ENCODE results near the gene DPP7. TPM values are rescaled to one million over a fixed set of nuclear protein-coding genes. Genes with fewer than 3 reads are reported as not detected.

DPP7 gene
- total RNA-seq, 4 donors from 2014 or later = 41.1 to 109 (median 62.4) TPM

GRCh38 chr9:137068539-137069507 lies 45.7 kb downstream of the DPP7 start:
- intact Hi-C loops (cut with DNase I) = no loop called here
- DNase-seq = no peak
- Histone ChIP-seq H3K27ac (no peak overlapping the region), H3K27me3 (peaks cover 0 to 23% (median 0%) of the 10 kb centered on the region in 4 donors), H3K9me3 (no peaks in the 10 kb centered on the region), H3K4me3 (peak overlapping the region in 3 of 4 donors; percentile 34 to 79 (median 58)), H3K4me1 (peaks cover 22 to 59% (median 31%) of the 10 kb centered on the region in 3 donors), H3K36me3 (no peaks in the 10 kb centered on the region)
- TF ChIP-seq, protein P1, sequence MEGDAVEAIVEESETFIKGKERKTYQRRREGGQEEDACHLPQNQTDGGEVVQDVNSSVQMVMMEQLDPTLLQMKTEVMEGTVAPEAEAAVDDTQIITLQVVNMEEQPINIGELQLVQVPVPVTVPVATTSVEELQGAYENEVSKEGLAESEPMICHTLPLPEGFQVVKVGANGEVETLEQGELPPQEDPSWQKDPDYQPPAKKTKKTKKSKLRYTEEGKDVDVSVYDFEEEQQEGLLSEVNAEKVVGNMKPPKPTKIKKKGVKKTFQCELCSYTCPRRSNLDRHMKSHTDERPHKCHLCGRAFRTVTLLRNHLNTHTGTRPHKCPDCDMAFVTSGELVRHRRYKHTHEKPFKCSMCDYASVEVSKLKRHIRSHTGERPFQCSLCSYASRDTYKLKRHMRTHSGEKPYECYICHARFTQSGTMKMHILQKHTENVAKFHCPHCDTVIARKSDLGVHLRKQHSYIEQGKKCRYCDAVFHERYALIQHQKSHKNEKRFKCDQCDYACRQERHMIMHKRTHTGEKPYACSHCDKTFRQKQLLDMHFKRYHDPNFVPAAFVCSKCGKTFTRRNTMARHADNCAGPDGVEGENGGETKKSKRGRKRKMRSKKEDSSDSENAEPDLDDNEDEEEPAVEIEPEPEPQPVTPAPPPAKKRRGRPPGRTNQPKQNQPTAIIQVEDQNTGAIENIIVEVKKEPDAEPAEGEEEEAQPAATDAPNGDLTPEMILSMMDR (IDR thresholded peaks at IDR 0.05) = no peak
- TF ChIP-seq POLR2A (IDR thresholded peaks at IDR 0.05) = no peak
- WGBS, 2 donors = 90 to 91% methylated on average over 3 of the region's 17 CpGs

- intact Hi-C loops (cut with DNase I) = no loop called here
- DNase-seq = no peak
These were observed 46.5 kb downstream of the DPP7 start for GRCh38 chr9:137067860-137068538.

DNA sequence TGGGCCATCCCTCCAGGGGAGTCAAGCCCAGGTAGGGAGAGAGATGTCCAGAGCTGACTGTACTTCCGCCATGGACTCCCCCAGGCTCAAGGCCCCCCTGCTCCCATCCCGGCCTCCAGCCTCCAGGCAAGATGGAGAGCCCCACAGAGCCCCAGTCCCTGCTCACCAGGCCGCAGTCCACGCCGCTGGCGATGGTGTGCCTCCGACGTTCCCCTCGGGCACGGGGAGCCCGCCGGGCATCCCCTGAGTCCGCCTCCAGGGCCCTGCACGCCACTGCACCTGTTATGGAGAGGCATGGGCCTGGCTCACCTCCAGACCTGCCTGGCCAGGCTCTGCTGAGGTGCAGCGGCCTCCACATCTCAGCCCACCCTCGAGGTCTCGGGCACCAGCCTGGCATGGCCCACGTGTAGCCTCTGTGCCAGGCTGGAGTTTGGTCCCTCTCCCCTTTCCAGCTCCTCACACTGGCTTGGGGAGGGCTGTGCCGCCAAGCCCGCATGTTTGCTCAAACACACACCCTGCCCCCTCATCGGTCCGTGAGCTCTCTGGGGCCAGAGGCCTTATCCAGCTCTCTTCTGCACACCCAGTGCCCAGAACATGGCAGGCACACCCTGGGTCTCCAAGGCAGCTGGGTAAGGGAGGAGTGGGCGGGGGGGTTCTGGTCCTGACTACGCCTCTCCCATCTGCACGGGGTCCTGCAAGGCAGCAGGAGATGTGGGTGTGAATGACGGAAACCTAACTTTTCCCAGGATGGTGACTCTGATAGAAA lies 48.3 kb downstream of the DPP7 start:
- TF ChIP-seq, protein P1 (IDR thresholded peaks at IDR 0.05) = no peak
- no peak for TF ChIP-seq POLR2A (IDR thresholded peaks at IDR 0.05)
- Histone ChIP-seq H3K27ac (no peak overlapping the region), H3K4me3 (no peak overlapping the region), H3K4me1 (peaks cover 23 to 68% (median 28%) of the 10 kb centered on the region in 3 donors), H3K9me3 (no peaks in the 10 kb centered on the region), H3K27me3 (peaks cover 0 to 23% (median 0%) of the 10 kb centered on the region in 4 donors), H3K36me3 (no peaks in the 10 kb centered on the region)
- WGBS, 2 donors = 84% methylated on average over 23 of the region's 26 CpGs; no CpG with 5 or more reads in 1 of the 2 donors
- no peak for DNase-seq
- intact Hi-C loops (cut with DNase I) = no loop called here

More at GRCh38 chr9:137067860-137068538, 46.5 kb downstream of the DPP7 start:
- TF ChIP-seq, protein P1 (IDR thresholded peaks at IDR 0.05) = peak; percentile 70 to 89 (median 84)
- TF ChIP-seq POLR2A (IDR thresholded peaks at IDR 0.05) = no peak
- 7 to 33% methylated on average over 3 to 8 of the region's 12 CpGs for WGBS, 2 donors
- H3K27ac ChIP-seq = no peak overlapping the region
- H3K4me1 ChIP-seq = peaks cover 24 to 64% (median 31%) of the 10 kb centered on the region in 3 donors
- H3K27me3 ChIP-seq = peaks cover 0 to 23% (median 0%) of the 10 kb centered on the region in 4 donors
- no peaks in the 10 kb centered on the region for H3K9me3 ChIP-seq
- H3K4me3 ChIP-seq = no peak overlapping the region
- H3K36me3 ChIP-seq = no peaks in the 10 kb centered on the region

GRCh38 chr9:137065336-137065967 lies 49.1 kb downstream of the DPP7 start:
- H3K4me1 ChIP-seq = peaks cover 15 to 60% (median 21%) of the 10 kb centered on the region in 3 donors
- H3K27me3 ChIP-seq = peaks cover 0 to 23% (median 0%) of the 10 kb centered on the region in 4 donors
- WGBS, 2 donors = 79 to 81% methylated on average over 4 to 13 of the region's 23 CpGs
- H3K27ac ChIP-seq = no peak overlapping the region
- no peak for DNase-seq
- no peak overlapping the region for H3K4me3 ChIP-seq
- no peaks in the 10 kb centered on the region for H3K9me3 ChIP-seq
- TF ChIP-seq POLR2A (IDR thresholded peaks at IDR 0.05) = no peak
- TF ChIP-seq, protein P1 (IDR thresholded peaks at IDR 0.05) = no peak
- intact Hi-C loops (cut with DNase I) = no loop called here
- H3K36me3 ChIP-seq = no peaks in the 10 kb centered on the region
